GM20000 (cell line): ENCODE results near the gene B3GALT5.

ENCODE experiments used
- DNase-seq: peaks from one replicate; pipeline ENCODE4 v3.0.0; 2012; ENCODE audit warnings: low spot score
- TF ChIP-seq, protein P1 (sequence below): IDR thresholded peaks from 2 replicates; pipeline ENCODE4 v1.5.1; 2012; ENCODE audit warnings: mild to moderate bottlenecking, control low read depth; ENCODE audit errors: extremely low read depth, missing control alignments

Gene B3GALT5

DNA sequence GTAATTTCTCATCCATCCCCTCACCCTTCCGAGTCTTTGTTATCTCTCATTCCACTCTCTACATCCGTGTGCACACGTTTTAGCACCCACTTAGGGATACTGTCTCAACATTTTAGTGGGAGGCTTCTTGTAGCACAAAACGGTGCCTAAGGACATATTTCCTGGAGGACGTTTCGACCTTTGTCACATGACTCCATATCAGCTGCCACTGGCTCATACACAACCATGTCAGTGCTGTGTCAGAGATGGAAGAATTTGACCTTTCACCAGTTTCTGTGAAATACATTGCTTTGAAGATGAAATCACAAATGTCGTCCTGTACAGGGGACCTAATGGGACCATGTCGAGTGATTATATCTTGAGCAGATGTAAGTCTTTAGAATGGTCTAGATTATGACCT, 15.6 kb downstream of the B3GALT5 start:
- no peak for DNase-seq

DNA sequence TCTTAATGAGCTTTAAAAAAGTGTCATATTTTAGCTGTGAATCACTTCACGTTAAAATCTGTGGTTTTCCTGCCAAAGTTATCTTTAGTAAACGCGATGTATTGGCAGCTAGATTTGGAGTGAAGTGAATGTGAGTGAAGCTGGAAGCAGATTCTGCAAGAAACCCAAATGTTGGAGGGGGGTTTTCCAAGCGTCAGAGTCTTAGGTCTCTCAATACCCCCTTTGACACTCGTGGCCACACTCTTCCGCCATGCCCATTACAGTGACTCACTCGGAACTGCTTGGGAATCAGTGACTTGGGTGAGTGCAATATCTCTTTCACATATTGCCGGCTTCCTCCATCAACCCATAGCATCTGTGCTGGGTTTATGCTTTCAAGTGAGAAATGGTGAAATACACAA, 17.5 kb downstream of the B3GALT5 start:
- no peak for DNase-seq
- TF ChIP-seq, protein P1, sequence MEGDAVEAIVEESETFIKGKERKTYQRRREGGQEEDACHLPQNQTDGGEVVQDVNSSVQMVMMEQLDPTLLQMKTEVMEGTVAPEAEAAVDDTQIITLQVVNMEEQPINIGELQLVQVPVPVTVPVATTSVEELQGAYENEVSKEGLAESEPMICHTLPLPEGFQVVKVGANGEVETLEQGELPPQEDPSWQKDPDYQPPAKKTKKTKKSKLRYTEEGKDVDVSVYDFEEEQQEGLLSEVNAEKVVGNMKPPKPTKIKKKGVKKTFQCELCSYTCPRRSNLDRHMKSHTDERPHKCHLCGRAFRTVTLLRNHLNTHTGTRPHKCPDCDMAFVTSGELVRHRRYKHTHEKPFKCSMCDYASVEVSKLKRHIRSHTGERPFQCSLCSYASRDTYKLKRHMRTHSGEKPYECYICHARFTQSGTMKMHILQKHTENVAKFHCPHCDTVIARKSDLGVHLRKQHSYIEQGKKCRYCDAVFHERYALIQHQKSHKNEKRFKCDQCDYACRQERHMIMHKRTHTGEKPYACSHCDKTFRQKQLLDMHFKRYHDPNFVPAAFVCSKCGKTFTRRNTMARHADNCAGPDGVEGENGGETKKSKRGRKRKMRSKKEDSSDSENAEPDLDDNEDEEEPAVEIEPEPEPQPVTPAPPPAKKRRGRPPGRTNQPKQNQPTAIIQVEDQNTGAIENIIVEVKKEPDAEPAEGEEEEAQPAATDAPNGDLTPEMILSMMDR = no peak

More for the DNA sequence above, 15.6 kb downstream of the B3GALT5 start:
- TF ChIP-seq, protein P1 = no peak

DNA sequence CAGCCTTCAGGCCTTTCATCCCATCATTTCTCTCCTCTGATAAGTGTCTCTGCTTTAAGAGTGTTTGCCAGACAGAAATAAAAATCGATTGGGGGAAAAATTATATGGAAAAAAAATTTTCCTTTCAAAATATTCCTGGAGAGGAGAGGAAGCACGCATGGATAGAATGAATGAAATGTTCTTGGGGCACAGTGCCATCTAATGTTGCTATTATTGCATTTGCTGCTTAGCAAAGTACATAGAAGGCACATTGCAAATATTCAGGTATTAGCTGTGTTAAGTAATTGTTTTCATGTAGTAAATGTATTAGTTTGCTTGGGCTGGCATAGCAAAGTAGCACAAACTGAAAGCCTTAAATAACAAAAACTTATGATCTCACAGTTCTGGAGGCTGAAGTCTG, 18.1 kb downstream of the B3GALT5 start:
- TF ChIP-seq, protein P1 = no peak
- no peak for DNase-seq

DNA sequence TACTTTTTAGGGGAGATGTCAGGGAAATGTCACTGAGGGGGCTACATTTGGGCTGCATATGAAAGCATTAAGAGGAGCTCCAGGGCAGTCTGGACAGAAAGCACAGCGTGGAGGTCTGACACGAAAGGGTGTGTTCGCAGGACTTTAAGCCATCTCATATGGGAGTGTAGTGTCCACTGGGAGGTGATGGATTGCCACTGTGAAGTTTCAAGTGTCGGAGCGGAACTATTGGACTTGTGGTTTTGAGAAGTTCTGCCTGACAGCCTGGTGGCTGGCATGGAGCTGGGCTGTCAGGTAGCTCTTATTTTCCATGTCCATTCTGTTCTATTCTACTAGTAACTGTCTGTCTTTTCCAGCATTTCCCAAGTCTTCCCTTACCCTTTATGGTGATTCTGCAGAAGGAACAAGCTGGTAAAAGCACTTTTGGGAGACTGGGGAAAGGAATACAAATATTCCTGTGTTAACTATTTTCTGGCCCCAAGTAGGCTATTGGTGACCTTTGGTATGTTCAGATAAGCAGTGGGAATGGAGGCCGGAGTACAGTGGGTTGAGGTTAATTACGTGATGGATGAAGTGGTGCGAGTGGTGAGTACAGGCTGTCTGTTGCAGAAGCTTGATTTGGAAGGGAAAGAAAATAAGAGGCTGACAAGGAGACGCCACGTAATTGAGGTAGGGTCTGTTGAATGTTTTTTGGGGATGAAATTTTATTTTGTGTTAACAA, 19.3 kb downstream of the B3GALT5 start:
- no peak for DNase-seq
- TF ChIP-seq, protein P1 = no peak

DNA sequence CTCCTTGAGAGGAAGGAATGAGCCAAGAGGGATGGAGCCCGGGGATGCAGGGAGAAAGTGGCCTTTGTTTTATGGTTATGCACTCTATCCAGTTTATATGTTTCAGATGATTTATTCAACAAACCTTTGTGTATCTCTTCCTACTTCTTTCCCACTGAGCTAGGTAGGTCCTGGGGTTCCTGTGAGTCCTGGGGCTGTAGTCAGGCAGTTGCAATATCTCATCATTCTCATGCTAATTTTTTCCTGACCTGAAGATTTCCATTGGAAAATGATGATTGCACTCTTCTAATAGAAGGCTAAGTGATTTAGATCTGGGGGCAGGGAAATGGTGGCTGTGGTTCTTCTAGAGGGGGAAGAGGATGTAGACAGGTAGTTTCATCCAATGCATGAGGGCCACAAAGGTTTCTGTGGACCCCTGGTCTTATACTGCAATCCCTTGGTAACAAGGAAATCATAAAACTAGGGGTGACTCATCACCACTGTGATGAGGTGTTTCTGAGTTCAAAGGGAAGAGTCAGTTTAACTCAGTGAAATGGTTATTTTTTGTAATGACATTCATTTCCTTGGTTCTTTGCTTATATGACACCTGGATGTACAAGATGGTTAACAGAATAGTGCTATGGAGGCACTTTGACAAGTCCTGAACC, 20.2 kb downstream of the B3GALT5 start:
- no peak for DNase-seq
- TF ChIP-seq, protein P1 = no peak

DNA sequence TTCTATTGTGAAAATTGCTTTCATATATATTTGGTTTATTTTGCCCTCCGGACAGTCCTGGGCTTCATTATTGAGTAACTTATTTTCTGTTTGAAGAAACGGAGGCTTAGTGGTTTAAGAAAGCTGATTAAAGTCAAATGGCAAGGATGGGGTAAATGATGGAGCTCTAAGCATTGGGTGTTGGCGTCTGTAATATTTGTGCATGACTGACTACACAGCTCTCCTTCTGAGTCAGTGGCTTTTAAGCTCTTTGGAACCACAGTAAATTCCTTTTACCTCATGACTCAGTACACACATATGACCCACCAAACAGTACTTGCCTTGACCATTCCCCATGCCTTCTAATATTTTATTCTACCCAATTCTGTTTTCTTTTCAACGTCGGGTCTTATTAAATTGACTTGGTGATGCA, 21.0 kb downstream of the B3GALT5 start:
- DNase-seq = no peak
- TF ChIP-seq, protein P1 = no peak

DNA sequence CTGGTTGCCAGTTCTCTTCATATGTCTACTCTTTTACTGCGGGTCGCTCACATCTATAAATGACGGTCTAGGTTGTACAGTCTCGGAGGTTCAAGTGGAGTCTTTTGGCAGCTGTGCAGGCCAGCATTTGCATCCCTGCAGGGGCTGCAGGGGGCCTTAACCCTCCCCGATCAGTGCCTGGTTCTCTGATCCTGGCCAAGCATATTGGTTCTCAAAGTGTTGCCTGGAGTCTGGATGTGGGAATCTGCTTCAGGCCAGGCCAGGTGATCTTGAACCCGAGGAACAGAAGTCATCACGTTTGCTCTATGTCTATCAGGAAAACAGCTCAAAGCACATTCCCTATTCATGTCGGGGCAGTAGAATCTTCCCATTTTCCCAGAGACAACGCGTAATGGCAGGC, 21.8 kb downstream of the B3GALT5 start:
- TF ChIP-seq, protein P1 = no peak
- no peak for DNase-seq
